WTC11 (cell line): Measurements from ENCODE around the gene BIVM. TPM values are rescaled to one million over a fixed set of nuclear protein-coding genes. Genes with fewer than 3 reads are reported as not detected.

Source experiments
- CBFB ChIP-seq: sonication (generic); formaldehyde crosslinking; IDR thresholded peaks from 2 replicates; pipeline ENCODE4 v1.8.1; 2022; ENCODE audit warnings: mild to moderate bottlenecking, low read depth, missing genetic modification reagents
- CREM ChIP-seq: sonication (generic); formaldehyde crosslinking; IDR thresholded peaks from 2 replicates; pipeline ENCODE4 v1.8.1; 2022; ENCODE audit warnings: mild to moderate bottlenecking, missing genetic modification reagents, moderate library complexity
- EMX1 ChIP-seq: fragments of 250-450 bp; sonication (Bioruptor Pico); IDR thresholded peaks from 2 replicates; pipeline ENCODE4 v1.8.0; 2021; ENCODE audit warnings: mild to moderate bottlenecking
- JUN ChIP-seq: sonication (generic); formaldehyde crosslinking; IDR thresholded peaks from 2 replicates; pipeline ENCODE4 v1.8.0; 2023; ENCODE audit warnings: mild to moderate bottlenecking, missing genetic modification reagents
- MYBL2 ChIP-seq: sonication (generic); formaldehyde crosslinking; IDR thresholded peaks from 2 replicates; pipeline ENCODE4 v1.8.1; 2023; ENCODE audit warnings: mild to moderate bottlenecking, moderate library complexity, missing genetic modification reagents
- NFE2L1 ChIP-seq: sonication (generic); formaldehyde crosslinking; IDR thresholded peaks from 2 replicates; pipeline ENCODE4 v1.8.1; 2023; ENCODE audit warnings: missing genetic modification reagents
- NR3C1 ChIP-seq: sonication (generic); formaldehyde crosslinking; conservative IDR thresholded peaks from 2 replicates; pipeline ENCODE4 v1.8.1; 2023; ENCODE audit warnings: low read depth, mild to moderate bottlenecking, missing genetic modification reagents
- RORB ChIP-seq: fragments of 250-450 bp; sonication (Bioruptor Pico); IDR thresholded peaks from 2 replicates; pipeline ENCODE4 v1.9.0; 2021; ENCODE audit warnings: mild to moderate bottlenecking
- SOX15 ChIP-seq: fragments of 250-450 bp; sonication (Bioruptor Pico); IDR thresholded peaks from 2 replicates; pipeline ENCODE4 v1.9.0; 2021; ENCODE audit warnings: mild to moderate bottlenecking
- TEAD4 ChIP-seq: sonication (generic); formaldehyde crosslinking; IDR thresholded peaks from 2 replicates; pipeline ENCODE4 v1.8.0; 2022; ENCODE audit warnings: mild to moderate bottlenecking, missing genetic modification reagents
- ZNF121 ChIP-seq: sonication (generic); formaldehyde crosslinking; IDR thresholded peaks from 2 replicates; pipeline ENCODE4 v1.8.0; 2023; ENCODE audit warnings: missing genetic modification reagents
- ZNF138 ChIP-seq: sonication (generic); formaldehyde crosslinking; conservative IDR thresholded peaks from 2 replicates; pipeline ENCODE4 v1.8.1; 2022; ENCODE audit warnings: mild to moderate bottlenecking, moderate library complexity, missing genetic modification reagents
- ZNF671 ChIP-seq: fragments of 250-450 bp; sonication (Bioruptor Pico); IDR thresholded peaks from 2 replicates; pipeline ENCODE4 v1.8.0; 2021; ENCODE audit warnings: mild to moderate bottlenecking
- total RNA-seq: library from RNA; stranded (reverse); gene quantifications from 3 replicates; pipeline ENCODE4 v1.2.3, GENCODE V29; 2021
- TF ChIP-seq, protein P1 (sequence below): sonication (generic); formaldehyde crosslinking; IDR thresholded peaks from 2 replicates; pipeline ENCODE4 v1.8.1; 2022; ENCODE audit warnings: mild to moderate bottlenecking, missing genetic modification reagents, moderate library complexity, borderline replicate concordance
- TF ChIP-seq, protein P2 (sequence below): sonication (generic); formaldehyde crosslinking; IDR thresholded peaks from 2 replicates; pipeline ENCODE4 v1.8.1; 2023; ENCODE audit warnings: mild to moderate bottlenecking, moderate library complexity, missing genetic modification reagents
- TF ChIP-seq, protein P3 (sequence below): fragments of 250-450 bp; sonication (Bioruptor Pico); IDR thresholded peaks from 2 replicates; pipeline ENCODE4 v1.9.0; 2021; ENCODE audit warnings: mild to moderate bottlenecking, borderline replicate concordance
- TF ChIP-seq, protein P4 (sequence below): sonication (generic); formaldehyde crosslinking; IDR thresholded peaks from 2 replicates; pipeline ENCODE4 v1.8.1; 2022; ENCODE audit warnings: missing genetic modification reagents, borderline replicate concordance
- TF ChIP-seq, protein P5 (sequence below): fragments of 250-450 bp; sonication (Bioruptor Pico); IDR thresholded peaks from 2 replicates; pipeline ENCODE4 v2.1.2; 2022; ENCODE audit warnings: mild to moderate bottlenecking, moderate library complexity
- TF ChIP-seq, protein P6 (sequence below): fragments of 250-450 bp; sonication (Bioruptor Pico); IDR thresholded peaks from 2 replicates; pipeline ENCODE4 v1.9.0; 2021; ENCODE audit warnings: moderate library complexity, mild to moderate bottlenecking, inconsistent platforms, borderline replicate concordance
- TF ChIP-seq, protein P7 (sequence below): fragments of 250-450 bp; sonication (Bioruptor Pico); IDR thresholded peaks from 2 replicates; pipeline ENCODE4 v1.9.0; 2021; ENCODE audit warnings: mild to moderate bottlenecking
- TF ChIP-seq, protein P8 (sequence below): sonication (generic); formaldehyde crosslinking; IDR thresholded peaks from 2 replicates; pipeline ENCODE4 v1.8.0; 2022; ENCODE audit warnings: mild to moderate bottlenecking, missing genetic modification reagents
- TF ChIP-seq, protein P9 (sequence below): fragments of 250-450 bp; sonication (Bioruptor Pico); IDR thresholded peaks from 2 replicates; pipeline ENCODE4 v1.8.0; 2021; ENCODE audit warnings: mild to moderate bottlenecking
- TF ChIP-seq, protein P10 (sequence below): sonication (generic); formaldehyde crosslinking; IDR thresholded peaks from 2 replicates; pipeline ENCODE4 v1.8.1; 2023; ENCODE audit warnings: mild to moderate bottlenecking, missing genetic modification reagents

The BIVM gene
- total RNA-seq, 1 experiment from 2014 or later = 10.2 TPM

DNA sequence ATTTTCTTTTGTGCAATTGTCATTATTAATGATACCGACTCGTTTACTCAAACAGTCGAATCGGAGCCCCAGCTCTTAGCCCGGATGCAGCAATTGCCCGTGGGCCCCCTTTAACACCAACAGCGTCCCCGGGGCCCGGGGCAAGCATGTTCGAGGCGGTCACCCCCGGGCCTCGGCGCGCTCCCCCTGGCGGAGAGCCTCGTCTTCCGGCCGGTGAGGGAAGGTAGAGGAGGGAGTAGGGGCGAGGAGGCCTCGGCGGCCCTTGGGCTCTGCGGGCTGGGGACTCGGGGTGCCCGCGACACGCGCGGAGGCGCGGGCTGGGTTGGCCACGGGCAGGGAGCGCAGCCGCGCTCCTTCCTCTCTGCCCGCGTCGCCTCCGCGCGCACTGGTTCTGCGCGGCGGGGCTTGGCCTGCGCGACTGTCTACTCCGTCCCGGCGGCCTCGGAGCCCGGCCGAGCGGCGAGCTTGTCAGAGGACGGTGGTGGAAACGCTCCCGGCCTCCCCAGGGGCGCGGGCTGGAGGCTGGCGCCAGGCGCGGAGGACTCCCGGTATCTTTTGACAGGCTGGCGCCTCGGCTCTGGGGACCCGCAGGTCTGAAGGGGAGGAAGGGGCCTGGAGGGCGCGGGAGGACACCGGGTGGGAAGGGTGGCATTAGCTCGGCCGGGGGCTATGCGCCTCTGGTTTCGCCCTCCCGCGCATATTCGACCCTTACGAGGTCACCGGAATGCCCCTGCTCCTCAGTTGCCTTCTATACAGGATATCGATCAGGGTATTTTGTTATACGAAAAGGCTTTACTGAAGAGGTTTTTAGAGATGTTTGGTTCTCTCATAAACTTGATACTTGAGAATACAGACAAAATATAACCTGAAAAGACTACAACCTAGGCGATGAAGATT is 1.5 kb downstream of the BIVM start (continued):
- TF ChIP-seq, protein P1, sequence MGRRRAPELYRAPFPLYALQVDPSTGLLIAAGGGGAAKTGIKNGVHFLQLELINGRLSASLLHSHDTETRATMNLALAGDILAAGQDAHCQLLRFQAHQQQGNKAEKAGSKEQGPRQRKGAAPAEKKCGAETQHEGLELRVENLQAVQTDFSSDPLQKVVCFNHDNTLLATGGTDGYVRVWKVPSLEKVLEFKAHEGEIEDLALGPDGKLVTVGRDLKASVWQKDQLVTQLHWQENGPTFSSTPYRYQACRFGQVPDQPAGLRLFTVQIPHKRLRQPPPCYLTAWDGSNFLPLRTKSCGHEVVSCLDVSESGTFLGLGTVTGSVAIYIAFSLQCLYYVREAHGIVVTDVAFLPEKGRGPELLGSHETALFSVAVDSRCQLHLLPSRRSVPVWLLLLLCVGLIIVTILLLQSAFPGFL = no peak
- TF ChIP-seq TEAD4 = no peak
- TF ChIP-seq, protein P2, sequence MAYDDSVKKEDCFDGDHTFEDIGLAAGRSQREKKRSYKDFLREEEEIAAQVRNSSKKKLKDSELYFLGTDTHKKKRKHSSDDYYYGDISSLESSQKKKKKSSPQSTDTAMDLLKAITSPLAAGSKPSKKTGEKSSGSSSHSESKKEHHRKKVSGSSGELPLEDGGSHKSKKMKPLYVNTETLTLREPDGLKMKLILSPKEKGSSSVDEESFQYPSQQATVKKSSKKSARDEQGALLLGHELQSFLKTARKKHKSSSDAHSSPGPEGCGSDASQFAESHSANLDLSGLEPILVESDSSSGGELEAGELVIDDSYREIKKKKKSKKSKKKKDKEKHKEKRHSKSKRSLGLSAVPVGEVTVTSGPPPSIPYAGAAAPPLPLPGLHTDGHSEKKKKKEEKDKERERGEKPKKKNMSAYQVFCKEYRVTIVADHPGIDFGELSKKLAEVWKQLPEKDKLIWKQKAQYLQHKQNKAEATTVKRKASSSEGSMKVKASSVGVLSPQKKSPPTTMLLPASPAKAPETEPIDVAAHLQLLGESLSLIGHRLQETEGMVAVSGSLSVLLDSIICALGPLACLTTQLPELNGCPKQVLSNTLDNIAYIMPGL (CRISPR knock-in tag) = peak; percentile 98
- no peak for TF ChIP-seq SOX15 (CRISPR knock-in tag)
- TF ChIP-seq NR3C1 (CRISPR knock-in tag) = no peak
- no peak for TF ChIP-seq RORB (CRISPR knock-in tag)
- TF ChIP-seq, protein P3, sequence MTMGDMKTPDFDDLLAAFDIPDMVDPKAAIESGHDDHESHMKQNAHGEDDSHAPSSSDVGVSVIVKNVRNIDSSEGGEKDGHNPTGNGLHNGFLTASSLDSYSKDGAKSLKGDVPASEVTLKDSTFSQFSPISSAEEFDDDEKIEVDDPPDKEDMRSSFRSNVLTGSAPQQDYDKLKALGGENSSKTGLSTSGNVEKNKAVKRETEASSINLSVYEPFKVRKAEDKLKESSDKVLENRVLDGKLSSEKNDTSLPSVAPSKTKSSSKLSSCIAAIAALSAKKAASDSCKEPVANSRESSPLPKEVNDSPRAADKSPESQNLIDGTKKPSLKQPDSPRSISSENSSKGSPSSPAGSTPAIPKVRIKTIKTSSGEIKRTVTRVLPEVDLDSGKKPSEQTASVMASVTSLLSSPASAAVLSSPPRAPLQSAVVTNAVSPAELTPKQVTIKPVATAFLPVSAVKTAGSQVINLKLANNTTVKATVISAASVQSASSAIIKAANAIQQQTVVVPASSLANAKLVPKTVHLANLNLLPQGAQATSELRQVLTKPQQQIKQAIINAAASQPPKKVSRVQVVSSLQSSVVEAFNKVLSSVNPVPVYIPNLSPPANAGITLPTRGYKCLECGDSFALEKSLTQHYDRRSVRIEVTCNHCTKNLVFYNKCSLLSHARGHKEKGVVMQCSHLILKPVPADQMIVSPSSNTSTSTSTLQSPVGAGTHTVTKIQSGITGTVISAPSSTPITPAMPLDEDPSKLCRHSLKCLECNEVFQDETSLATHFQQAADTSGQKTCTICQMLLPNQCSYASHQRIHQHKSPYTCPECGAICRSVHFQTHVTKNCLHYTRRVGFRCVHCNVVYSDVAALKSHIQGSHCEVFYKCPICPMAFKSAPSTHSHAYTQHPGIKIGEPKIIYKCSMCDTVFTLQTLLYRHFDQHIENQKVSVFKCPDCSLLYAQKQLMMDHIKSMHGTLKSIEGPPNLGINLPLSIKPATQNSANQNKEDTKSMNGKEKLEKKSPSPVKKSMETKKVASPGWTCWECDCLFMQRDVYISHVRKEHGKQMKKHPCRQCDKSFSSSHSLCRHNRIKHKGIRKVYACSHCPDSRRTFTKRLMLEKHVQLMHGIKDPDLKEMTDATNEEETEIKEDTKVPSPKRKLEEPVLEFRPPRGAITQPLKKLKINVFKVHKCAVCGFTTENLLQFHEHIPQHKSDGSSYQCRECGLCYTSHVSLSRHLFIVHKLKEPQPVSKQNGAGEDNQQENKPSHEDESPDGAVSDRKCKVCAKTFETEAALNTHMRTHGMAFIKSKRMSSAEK (CRISPR knock-in tag) = no peak
- no peak for TF ChIP-seq MYBL2
- TF ChIP-seq, protein P4, sequence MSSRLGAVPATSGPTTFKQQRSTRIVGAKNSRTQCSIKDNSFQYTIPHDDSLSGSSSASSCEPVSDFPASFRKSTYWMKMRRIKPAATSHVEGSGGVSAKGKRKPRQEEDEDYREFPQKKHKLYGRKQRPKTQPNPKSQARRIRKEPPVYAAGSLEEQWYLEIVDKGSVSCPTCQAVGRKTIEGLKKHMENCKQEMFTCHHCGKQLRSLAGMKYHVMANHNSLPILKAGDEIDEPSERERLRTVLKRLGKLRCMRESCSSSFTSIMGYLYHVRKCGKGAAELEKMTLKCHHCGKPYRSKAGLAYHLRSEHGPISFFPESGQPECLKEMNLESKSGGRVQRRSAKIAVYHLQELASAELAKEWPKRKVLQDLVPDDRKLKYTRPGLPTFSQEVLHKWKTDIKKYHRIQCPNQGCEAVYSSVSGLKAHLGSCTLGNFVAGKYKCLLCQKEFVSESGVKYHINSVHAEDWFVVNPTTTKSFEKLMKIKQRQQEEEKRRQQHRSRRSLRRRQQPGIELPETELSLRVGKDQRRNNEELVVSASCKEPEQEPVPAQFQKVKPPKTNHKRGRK (CRISPR knock-in tag) = no peak
- TF ChIP-seq, protein P5, sequence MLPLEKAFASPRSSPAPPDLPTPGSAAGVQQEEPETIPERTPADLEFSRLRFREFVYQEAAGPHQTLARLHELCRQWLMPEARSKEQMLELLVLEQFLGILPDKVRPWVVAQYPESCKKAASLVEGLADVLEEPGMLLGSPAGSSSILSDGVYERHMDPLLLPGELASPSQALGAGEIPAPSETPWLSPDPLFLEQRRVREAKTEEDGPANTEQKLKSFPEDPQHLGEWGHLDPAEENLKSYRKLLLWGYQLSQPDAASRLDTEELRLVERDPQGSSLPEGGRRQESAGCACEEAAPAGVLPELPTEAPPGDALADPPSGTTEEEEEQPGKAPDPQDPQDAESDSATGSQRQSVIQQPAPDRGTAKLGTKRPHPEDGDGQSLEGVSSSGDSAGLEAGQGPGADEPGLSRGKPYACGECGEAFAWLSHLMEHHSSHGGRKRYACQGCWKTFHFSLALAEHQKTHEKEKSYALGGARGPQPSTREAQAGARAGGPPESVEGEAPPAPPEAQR = no peak
- TF ChIP-seq, protein P6, sequence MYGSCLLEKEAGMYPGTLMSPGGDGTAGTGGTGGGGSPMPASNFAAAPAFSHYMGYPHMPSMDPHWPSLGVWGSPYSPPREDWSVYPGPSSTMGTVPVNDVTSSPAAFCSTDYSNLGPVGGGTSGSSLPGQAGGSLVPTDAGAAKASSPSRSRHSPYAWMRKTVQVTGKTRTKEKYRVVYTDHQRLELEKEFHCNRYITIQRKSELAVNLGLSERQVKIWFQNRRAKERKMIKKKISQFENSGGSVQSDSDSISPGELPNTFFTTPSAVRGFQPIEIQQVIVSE (CRISPR knock-in tag) = no peak
- TF ChIP-seq ZNF671 (CRISPR knock-in tag) = no peak
- TF ChIP-seq, protein P7, sequence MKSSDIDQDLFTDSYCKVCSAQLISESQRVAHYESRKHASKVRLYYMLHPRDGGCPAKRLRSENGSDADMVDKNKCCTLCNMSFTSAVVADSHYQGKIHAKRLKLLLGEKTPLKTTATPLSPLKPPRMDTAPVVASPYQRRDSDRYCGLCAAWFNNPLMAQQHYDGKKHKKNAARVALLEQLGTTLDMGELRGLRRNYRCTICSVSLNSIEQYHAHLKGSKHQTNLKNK (CRISPR knock-in tag) = no peak
- TF ChIP-seq CREM = no peak
- no peak for TF ChIP-seq CBFB (CRISPR knock-in tag)
- TF ChIP-seq ZNF121 = no peak
- TF ChIP-seq, protein P8, sequence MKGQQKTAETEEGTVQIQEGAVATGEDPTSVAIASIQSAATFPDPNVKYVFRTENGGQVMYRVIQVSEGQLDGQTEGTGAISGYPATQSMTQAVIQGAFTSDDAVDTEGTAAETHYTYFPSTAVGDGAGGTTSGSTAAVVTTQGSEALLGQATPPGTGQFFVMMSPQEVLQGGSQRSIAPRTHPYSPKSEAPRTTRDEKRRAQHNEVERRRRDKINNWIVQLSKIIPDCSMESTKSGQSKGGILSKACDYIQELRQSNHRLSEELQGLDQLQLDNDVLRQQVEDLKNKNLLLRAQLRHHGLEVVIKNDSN = no peak
- TF ChIP-seq NFE2L1 (CRISPR knock-in tag) = no peak
- TF ChIP-seq, protein P9, sequence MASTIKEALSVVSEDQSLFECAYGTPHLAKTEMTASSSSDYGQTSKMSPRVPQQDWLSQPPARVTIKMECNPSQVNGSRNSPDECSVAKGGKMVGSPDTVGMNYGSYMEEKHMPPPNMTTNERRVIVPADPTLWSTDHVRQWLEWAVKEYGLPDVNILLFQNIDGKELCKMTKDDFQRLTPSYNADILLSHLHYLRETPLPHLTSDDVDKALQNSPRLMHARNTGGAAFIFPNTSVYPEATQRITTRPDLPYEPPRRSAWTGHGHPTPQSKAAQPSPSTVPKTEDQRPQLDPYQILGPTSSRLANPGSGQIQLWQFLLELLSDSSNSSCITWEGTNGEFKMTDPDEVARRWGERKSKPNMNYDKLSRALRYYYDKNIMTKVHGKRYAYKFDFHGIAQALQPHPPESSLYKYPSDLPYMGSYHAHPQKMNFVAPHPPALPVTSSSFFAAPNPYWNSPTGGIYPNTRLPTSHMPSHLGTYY = no peak
- no peak for TF ChIP-seq JUN
- TF ChIP-seq, protein P10, sequence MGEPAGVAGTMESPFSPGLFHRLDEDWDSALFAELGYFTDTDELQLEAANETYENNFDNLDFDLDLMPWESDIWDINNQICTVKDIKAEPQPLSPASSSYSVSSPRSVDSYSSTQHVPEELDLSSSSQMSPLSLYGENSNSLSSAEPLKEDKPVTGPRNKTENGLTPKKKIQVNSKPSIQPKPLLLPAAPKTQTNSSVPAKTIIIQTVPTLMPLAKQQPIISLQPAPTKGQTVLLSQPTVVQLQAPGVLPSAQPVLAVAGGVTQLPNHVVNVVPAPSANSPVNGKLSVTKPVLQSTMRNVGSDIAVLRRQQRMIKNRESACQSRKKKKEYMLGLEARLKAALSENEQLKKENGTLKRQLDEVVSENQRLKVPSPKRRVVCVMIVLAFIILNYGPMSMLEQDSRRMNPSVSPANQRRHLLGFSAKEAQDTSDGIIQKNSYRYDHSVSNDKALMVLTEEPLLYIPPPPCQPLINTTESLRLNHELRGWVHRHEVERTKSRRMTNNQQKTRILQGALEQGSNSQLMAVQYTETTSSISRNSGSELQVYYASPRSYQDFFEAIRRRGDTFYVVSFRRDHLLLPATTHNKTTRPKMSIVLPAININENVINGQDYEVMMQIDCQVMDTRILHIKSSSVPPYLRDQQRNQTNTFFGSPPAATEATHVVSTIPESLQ = no peak
- TF ChIP-seq EMX1 = no peak
- TF ChIP-seq ZNF138 (CRISPR knock-in tag) = no peak
